Fibroblast of lung (primary cell): ENCODE data around the gene HES3. TPM values are rescaled to one million over a fixed set of nuclear protein-coding genes. Genes with fewer than 3 reads are reported as not detected.

Source experiments
- DNase-seq, 2 donors: peaks; one replicate each; pipeline versions ENCODE4 v3.0.0 to v3.0.0-alpha.2; 2010; ENCODE audit warnings: low read depth in 2 of 2
- H2AFZ ChIP-seq: 2 replicates; pipeline ENCODE4 v1.5.1; 2012; ENCODE audit warnings: low read length, control low read depth, inconsistent platforms
- H3K27ac ChIP-seq: 2 replicates; pipeline ENCODE4 v1.5.1; 2011; ENCODE audit warnings: low read length, control low read depth; ENCODE audit not compliant: insufficient read depth
- H3K27me3 ChIP-seq: 2 replicates; pipeline ENCODE4 v1.5.1; 2011; ENCODE audit warnings: mild to moderate bottlenecking, low read length; ENCODE audit not compliant: control insufficient read depth, insufficient read depth
- H3K36me3 ChIP-seq: 2 replicates; pipeline ENCODE4 v1.5.1; 2011; ENCODE audit warnings: low read length; ENCODE audit not compliant: control insufficient read depth, insufficient read depth
- H3K4me1 ChIP-seq: 2 replicates; pipeline ENCODE4 v1.5.1; 2011; ENCODE audit warnings: low read length; ENCODE audit not compliant: control insufficient read depth, insufficient read depth; ENCODE audit errors: extremely low read depth
- H3K4me2 ChIP-seq: 2 replicates; pipeline ENCODE4 v1.5.1; 2011; ENCODE audit warnings: low read length, control low read depth; ENCODE audit not compliant: insufficient read depth; ENCODE audit errors: extremely low read depth
- H3K4me3 ChIP-seq, 4 experiments: fragments of 200-600 bp in 1 of 4; sonication (generic) in 1 of 4; replicated peaks in 1 of 4; 2 replicates each; pipeline ENCODE4 v1.5.1; 2011 to 2016; ENCODE audit warnings: low read length in 4 of 4, low read depth in 3 of 4, mild to moderate bottlenecking in 3 of 4, control low read depth in 2 of 4, inconsistent platforms in 1 of 4, mixed read lengths in 1 of 4; ENCODE audit not compliant: insufficient read depth in 1 of 4; ENCODE audit errors: control extremely low read depth in 1 of 4
- H3K79me2 ChIP-seq: 2 replicates; pipeline ENCODE4 v1.5.1; 2012; ENCODE audit warnings: mild to moderate bottlenecking, low read length, inconsistent platforms; ENCODE audit not compliant: control insufficient read depth, insufficient read depth
- H3K9ac ChIP-seq: 2 replicates; pipeline ENCODE4 v1.5.1; 2011; ENCODE audit warnings: mild to moderate bottlenecking, low read length, control low read depth; ENCODE audit not compliant: insufficient read depth
- H3K9me3 ChIP-seq: 2 replicates; pipeline ENCODE4 v1.5.1; 2012; ENCODE audit warnings: low read depth, low read length; ENCODE audit not compliant: control insufficient read depth, insufficient read depth
- H4K20me1 ChIP-seq: 2 replicates; pipeline ENCODE4 v1.5.1; 2011; ENCODE audit warnings: low read length; ENCODE audit not compliant: control insufficient read depth, insufficient read depth; ENCODE audit errors: extremely low read depth
- EZH2 ChIP-seq: IDR thresholded peaks from 2 replicates; pipeline ENCODE4 v1.5.1; 2012; ENCODE audit warnings: low read length, control low read depth, mild to moderate bottlenecking; ENCODE audit errors: missing control alignments
- polyA plus RNA-seq, 2 donors: library from polyadenylated mRNA; depleted of rRNA in 1 of 2; stranded (reverse) in 1 of 2; unstranded in 1 of 2; fragments of >200 nt; gene quantifications; 2 replicates each; pipeline ENCODE4 v1.2.1, GENCODE V29; 2011 to 2012; ENCODE audit warnings: missing spikeins in 1 of 2
- total RNA-seq: library from RNA; depleted of rRNA; stranded (reverse); fragments of >200 nt; gene quantifications from 2 replicates; pipeline ENCODE4 v1.2.1, GENCODE V29; 2014
- TF ChIP-seq, protein P1 (sequence below), 2 donors: IDR thresholded peaks in 1 of 2; conservative IDR thresholded peaks in 1 of 2; 1 replicate in 1 of 2; 2 replicates in 1 of 2; pipeline ENCODE4 v1.5.1; 2011 to 2012; ENCODE audit warnings: low read length in 2 of 2, control low read depth in 1 of 2, inconsistent platforms in 1 of 2, low read depth in 1 of 2, mild to moderate bottlenecking in 1 of 2

Gene HES3
- total and polyA plus RNA-seq, 2 donors (not counting 1 experiment from before 2014, with no cell fraction given), result not detected

- Histone ChIP-seq H3K9ac (no peak overlapping the region), H3K9me3 (no peaks in the 10 kb centered on the region), H3K4me2 (no peak overlapping the region), H4K20me1 (no peaks in the 10 kb centered on the region), H3K79me2 (no peaks in the 10 kb centered on the region), H3K27me3 (no peaks in the 10 kb centered on the region), H3K4me1 (peaks cover 2% of the 10 kb centered on the region), H3K36me3 (peaks cover 11% of the 10 kb centered on the region), H3K4me3 (no peak overlapping the region), H2AFZ (no peak overlapping the region), H3K27ac (no peak overlapping the region)
- DNase-seq, result no peak
- TF ChIP-seq, protein P1, sequence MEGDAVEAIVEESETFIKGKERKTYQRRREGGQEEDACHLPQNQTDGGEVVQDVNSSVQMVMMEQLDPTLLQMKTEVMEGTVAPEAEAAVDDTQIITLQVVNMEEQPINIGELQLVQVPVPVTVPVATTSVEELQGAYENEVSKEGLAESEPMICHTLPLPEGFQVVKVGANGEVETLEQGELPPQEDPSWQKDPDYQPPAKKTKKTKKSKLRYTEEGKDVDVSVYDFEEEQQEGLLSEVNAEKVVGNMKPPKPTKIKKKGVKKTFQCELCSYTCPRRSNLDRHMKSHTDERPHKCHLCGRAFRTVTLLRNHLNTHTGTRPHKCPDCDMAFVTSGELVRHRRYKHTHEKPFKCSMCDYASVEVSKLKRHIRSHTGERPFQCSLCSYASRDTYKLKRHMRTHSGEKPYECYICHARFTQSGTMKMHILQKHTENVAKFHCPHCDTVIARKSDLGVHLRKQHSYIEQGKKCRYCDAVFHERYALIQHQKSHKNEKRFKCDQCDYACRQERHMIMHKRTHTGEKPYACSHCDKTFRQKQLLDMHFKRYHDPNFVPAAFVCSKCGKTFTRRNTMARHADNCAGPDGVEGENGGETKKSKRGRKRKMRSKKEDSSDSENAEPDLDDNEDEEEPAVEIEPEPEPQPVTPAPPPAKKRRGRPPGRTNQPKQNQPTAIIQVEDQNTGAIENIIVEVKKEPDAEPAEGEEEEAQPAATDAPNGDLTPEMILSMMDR (conservative IDR thresholded peaks at IDR 0.05 in 1 of 2, IDR thresholded peaks at IDR 0.05 in 1 of 2; ENCODE audit: low read depth in 1 of 2, low read length in 2 of 2), result no peak
- no peak for TF ChIP-seq EZH2
Measured at GRCh38 chr1:6224718-6225117, 19.3 kb upstream of the HES3 start.

DNA sequence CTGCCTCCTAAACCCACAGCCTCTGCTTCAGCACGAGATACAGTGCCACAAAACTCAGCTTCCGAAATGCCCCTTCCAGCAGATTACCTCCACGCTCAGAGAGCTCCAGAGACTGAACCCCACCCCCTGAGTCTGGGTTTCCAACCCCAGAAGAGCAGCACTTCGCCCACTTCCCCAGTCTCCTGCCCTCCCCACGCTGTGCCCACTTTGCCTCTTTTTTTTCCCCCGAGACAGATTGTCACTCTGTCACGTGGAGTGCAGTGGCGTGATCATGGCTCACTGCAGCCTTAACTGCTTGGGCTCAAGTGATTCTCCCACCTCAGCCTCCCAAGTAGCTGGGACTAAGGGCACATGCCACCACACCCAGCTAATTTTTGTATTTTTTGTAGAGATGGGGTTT, 18.3 kb upstream of the HES3 start:
- no peaks in the 10 kb centered on the region for H3K27me3 ChIP-seq
- H3K27ac ChIP-seq, result no peak overlapping the region

DNA sequence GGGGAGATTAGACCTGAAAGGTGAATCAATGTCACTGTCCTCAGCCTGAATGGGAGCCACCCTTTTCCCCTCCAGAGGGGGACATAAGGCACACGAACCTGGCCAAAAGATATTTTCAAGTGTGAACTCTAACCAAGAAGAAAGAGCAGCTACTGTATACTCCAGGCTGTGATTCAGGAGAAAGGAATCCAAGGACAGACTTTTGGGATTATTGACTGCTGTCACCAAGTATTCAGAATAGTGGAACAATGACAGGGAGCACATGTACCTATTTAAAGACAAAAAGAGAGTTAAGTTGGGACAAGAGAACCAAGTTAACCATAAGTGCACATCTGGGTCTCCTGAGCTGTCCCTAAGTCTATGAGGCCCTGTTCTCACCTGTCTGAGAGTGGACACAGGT, 10.6 kb upstream of the HES3 start:
- Histone ChIP-seq H3K4me1 (peaks cover 7% of the 10 kb centered on the region), H3K9me3 (no peaks in the 10 kb centered on the region), H3K36me3 (peaks cover 2% of the 10 kb centered on the region), H3K27ac (no peak overlapping the region), H4K20me1 (no peaks in the 10 kb centered on the region), H3K79me2 (peaks cover 18% of the 10 kb centered on the region), H2AFZ (no peak overlapping the region), H3K4me3 (no peak overlapping the region), H3K4me2 (no peak overlapping the region), H3K27me3 (no peaks in the 10 kb centered on the region), H3K9ac (no peak overlapping the region)
- no peak for DNase-seq
- no peak for TF ChIP-seq EZH2
- TF ChIP-seq, protein P1 (conservative IDR thresholded peaks at IDR 0.05 in 1 of 2, IDR thresholded peaks at IDR 0.05 in 1 of 2; ENCODE audit: low read depth in 1 of 2, low read length in 2 of 2), result no peak

More for the DNA sequence above, 18.3 kb upstream of the HES3 start:
- Histone ChIP-seq H4K20me1 (no peaks in the 10 kb centered on the region), H3K79me2 (no peaks in the 10 kb centered on the region), H2AFZ (no peak overlapping the region), H3K9ac (no peak overlapping the region), H3K4me1 (peaks cover 2% of the 10 kb centered on the region), H3K9me3 (no peaks in the 10 kb centered on the region), H3K36me3 (peaks cover 11% of the 10 kb centered on the region), H3K4me2 (no peak overlapping the region), H3K4me3 (no peak overlapping the region)
- no peak for TF ChIP-seq EZH2
- TF ChIP-seq, protein P1 (conservative IDR thresholded peaks at IDR 0.05 in 1 of 2, IDR thresholded peaks at IDR 0.05 in 1 of 2; ENCODE audit: low read depth in 1 of 2, low read length in 2 of 2), result no peak
- DNase-seq, result no peak
